GM12878 (cell line): ENCODE measurements around the gene SEC24D. TPM values are rescaled to one million over a fixed set of nuclear protein-coding genes. Genes with fewer than 3 reads are reported as not detected.

Experiments
- CBX3 ChIP-seq: fragments of 200-600 bp; sonication (generic); IDR thresholded peaks from 2 replicates; pipeline ENCODE4 v1.6.1; 2016; ENCODE audit warnings: low read depth, borderline replicate concordance
- CHD1 ChIP-seq: IDR thresholded peaks from 2 replicates; pipeline ENCODE4 v1.6.1; 2012; ENCODE audit warnings: low read depth, low read length, improper control_type of control experiment
- POLR2AphosphoS2 ChIP-seq: IDR thresholded peaks from 2 replicates; pipeline ENCODE4 v1.6.1; 2011; ENCODE audit warnings: low read depth, mild to moderate bottlenecking, low read length, improper control_type of control experiment, moderate library complexity
- POLR2AphosphoS5 ChIP-seq: IDR thresholded peaks from 2 replicates; pipeline ENCODE4 v1.6.1; 2011; ENCODE audit warnings: mild to moderate bottlenecking, low read length, inconsistent platforms
- TARDBP ChIP-seq: IDR thresholded peaks from 2 replicates; pipeline ENCODE4 v1.6.1; 2016; ENCODE audit warnings: borderline replicate concordance
- TBL1XR1 ChIP-seq: IDR thresholded peaks from 2 replicates; pipeline ENCODE4 v1.6.1; 2012; ENCODE audit warnings: low read depth, low read length, improper control_type of control experiment
- polyA plus RNA-seq, 11 experiments: library from polyadenylated mRNA; depleted of rRNA in 4 of 11; unstranded in 6 of 11; stranded (reverse) in 5 of 11; fragments of >200 nt; fragmentation: Nextera tagmentation in 4 of 11; fragmentation: Illumina TruSeq in 1 of 11; extraction: Ambion mirVana in 4 of 11; extraction: Trizol in 1 of 11; gene quantifications; 1 replicate in 1 of 11; 2 replicates in 10 of 11; pipeline versions ENCODE4 v1.2.1 to v1.2.3, GENCODE V29; 2011 to 2016; ENCODE audit warnings: inconsistent platforms in 2 of 11, missing spikeins in 2 of 11, low read depth in 1 of 11
- total RNA-seq, 4 experiments: library from RNA; depleted of rRNA in 3 of 4; stranded (reverse); fragments of >200 nt in 3 of 4; fragmentation: Illumina TruSeq in 1 of 4; extraction: Trizol in 1 of 4; gene quantifications; 2 replicates each; pipeline versions ENCODE4 v1.2.1 to v1.2.3, GENCODE V29; 2013 to 2021
- TF ChIP-seq, protein P1 (sequence below): IDR thresholded peaks from 2 replicates; pipeline ENCODE4 v1.6.1; 2012; ENCODE audit warnings: low read length, inconsistent platforms
- TF ChIP-seq, protein P2 (sequence below): IDR thresholded peaks from 2 replicates; pipeline ENCODE4 v1.6.1; 2011; ENCODE audit warnings: low read depth, mild to moderate bottlenecking, low read length, moderate library complexity, borderline replicate concordance; ENCODE audit errors: extremely low read depth
- TF ChIP-seq, protein P3 (sequence below): fragments of 450-650 bp; IDR thresholded peaks from 2 replicates; pipeline ENCODE4 v1.6.1; 2017; ENCODE audit warnings: mild to moderate bottlenecking, moderate library complexity

The SEC24D gene
- total and polyA plus RNA-seq, 10 of the 15 experiments (the other 5 are each of a cell fraction or from before 2014, with no cell fraction given) = 12.8 to 61.9 (median 25.6) TPM

DNA sequence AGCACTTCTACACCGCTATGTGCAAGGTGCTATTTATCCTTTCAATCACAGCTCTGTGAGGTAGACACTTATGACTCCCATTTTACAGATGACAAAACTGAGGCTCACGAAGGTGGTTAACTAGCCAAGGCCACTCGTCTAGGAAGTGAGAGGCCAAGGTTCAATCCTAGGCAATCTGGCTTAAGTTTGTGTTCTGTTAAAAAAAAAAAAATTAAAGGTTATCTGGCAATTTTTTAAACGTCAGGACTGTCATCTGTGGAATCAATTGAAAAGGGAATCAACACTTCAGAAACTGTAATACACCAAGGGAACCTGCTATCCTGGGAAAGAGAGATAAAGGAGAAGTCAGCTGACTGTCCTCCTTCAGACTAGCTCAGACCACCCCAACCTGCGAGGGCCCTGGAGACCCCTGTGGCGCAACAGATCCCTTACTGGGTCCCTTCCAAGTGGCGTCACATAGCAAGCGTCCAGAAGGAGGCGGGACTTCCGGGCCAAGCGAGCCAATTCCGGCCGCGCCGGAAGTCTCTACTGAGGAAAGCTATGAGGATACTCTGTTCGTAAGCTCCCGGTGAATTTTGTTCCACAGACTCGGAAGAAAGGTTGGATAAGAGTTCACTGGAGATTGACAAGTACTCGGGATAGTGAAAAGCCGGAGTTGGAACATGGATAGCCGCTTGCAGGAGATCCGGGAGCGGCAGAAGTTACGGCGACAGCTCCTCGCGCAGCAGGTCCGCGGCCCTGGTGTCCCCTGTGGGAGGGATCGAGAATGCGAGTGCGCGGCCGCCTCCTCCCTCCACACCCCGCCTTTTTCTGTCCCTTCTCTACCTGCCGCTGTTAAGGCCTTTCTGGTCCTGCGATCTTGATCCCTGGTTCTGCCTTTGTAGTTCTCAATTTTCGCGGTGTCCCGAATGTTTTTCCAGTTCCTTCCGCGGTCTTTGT, 150.8 kb downstream of the SEC24D start, which contains the start of gene METTL14 (continued):
- TF ChIP-seq, protein P1, sequence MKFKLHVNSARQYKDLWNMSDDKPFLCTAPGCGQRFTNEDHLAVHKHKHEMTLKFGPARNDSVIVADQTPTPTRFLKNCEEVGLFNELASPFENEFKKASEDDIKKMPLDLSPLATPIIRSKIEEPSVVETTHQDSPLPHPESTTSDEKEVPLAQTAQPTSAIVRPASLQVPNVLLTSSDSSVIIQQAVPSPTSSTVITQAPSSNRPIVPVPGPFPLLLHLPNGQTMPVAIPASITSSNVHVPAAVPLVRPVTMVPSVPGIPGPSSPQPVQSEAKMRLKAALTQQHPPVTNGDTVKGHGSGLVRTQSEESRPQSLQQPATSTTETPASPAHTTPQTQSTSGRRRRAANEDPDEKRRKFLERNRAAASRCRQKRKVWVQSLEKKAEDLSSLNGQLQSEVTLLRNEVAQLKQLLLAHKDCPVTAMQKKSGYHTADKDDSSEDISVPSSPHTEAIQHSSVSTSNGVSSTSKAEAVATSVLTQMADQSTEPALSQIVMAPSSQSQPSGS = peak; percentile 19; the same call in 1 of the 2 replicates
- 0 out of 2 replicates have a peak, but pooled peaks have one; percentile 66 for TF ChIP-seq TARDBP
- TF ChIP-seq CHD1 = no peak
- TF ChIP-seq, protein P2, sequence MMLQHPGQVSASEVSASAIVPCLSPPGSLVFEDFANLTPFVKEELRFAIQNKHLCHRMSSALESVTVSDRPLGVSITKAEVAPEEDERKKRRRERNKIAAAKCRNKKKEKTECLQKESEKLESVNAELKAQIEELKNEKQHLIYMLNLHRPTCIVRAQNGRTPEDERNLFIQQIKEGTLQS = no peak; the same call in 1 of the 2 replicates
- no peak for TF ChIP-seq CBX3
- peak; percentile 91 for TF ChIP-seq POLR2AphosphoS5
- TF ChIP-seq, protein P3, sequence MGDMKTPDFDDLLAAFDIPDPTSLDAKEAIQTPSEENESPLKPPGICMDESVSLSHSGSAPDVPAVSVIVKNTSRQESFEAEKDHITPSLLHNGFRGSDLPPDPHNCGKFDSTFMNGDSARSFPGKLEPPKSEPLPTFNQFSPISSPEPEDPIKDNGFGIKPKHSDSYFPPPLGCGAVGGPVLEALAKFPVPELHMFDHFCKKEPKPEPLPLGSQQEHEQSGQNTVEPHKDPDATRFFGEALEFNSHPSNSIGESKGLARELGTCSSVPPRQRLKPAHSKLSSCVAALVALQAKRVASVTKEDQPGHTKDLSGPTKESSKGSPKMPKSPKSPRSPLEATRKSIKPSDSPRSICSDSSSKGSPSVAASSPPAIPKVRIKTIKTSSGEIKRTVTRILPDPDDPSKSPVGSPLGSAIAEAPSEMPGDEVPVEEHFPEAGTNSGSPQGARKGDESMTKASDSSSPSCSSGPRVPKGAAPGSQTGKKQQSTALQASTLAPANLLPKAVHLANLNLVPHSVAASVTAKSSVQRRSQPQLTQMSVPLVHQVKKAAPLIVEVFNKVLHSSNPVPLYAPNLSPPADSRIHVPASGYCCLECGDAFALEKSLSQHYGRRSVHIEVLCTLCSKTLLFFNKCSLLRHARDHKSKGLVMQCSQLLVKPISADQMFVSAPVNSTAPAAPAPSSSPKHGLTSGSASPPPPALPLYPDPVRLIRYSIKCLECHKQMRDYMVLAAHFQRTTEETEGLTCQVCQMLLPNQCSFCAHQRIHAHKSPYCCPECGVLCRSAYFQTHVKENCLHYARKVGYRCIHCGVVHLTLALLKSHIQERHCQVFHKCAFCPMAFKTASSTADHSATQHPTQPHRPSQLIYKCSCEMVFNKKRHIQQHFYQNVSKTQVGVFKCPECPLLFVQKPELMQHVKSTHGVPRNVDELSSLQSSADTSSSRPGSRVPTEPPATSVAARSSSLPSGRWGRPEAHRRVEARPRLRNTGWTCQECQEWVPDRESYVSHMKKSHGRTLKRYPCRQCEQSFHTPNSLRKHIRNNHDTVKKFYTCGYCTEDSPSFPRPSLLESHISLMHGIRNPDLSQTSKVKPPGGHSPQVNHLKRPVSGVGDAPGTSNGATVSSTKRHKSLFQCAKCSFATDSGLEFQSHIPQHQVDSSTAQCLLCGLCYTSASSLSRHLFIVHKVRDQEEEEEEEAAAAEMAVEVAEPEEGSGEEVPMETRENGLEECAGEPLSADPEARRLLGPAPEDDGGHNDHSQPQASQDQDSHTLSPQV = no peak
- no peak for TF ChIP-seq TBL1XR1
- TF ChIP-seq POLR2AphosphoS2 = peak; percentile 79; the same call in 1 of the 2 replicates
